A673 (cell line): ENCODE measurements around the gene CREB3L1. TPM values are rescaled to one million over a fixed set of nuclear protein-coding genes. Genes with fewer than 3 reads are reported as not detected.

Experiments
- BruUV-seq: library from RNA; stranded (reverse); fragments of 400-500 nt; replicated peaks from 2 replicates; lab custom pipeline; 2021; lab: Mats Ljungman, UMichigan
- CTCF ChIA-PET: fragments of 300-600 bp; sonication (Branson Sonifier 250); formaldehyde crosslinking; loops from one replicate; lab custom pipeline; 2022; ENCODE audit warnings: antibody characterized with exemption; lab: Charles Lee
- POLR2A ChIA-PET: fragments of 300-600 bp; sonication (Branson Sonifier 250); formaldehyde crosslinking; loops from one replicate; lab custom pipeline; 2022; ENCODE audit warnings: antibody characterized with exemption; ENCODE audit not compliant: low non-redundant PET; lab: Charles Lee
- DNase-seq: peaks from one replicate; pipeline ENCODE4 v3.0.0-alpha.2; 2015; ENCODE audit warnings: low spot score
- H3K27ac ChIP-seq: fragments of 200-600 bp; sonication (generic); 2 replicates; pipeline ENCODE4 v1.5.1; 2016; ENCODE audit warnings: mixed run types, low read depth, mild to moderate bottlenecking, mixed read lengths, antibody characterized with exemption, low read length; ENCODE audit not compliant: poor library complexity, severe bottlenecking
- H3K27me3 ChIP-seq: fragments of 200-600 bp; sonication (generic); replicated peaks from 2 replicates; pipeline ENCODE4 v1.6.1; 2017; ENCODE audit warnings: mixed run types, low read depth, mild to moderate bottlenecking, mixed read lengths, antibody characterized with exemption, low read length; ENCODE audit not compliant: insufficient read depth, poor library complexity
- H3K36me3 ChIP-seq: fragments of 200-600 bp; sonication (generic); 2 replicates; pipeline ENCODE4 v1.6.1; 2016; ENCODE audit warnings: mixed run types, mild to moderate bottlenecking, mixed read lengths, antibody characterized with exemption, low read length; ENCODE audit not compliant: insufficient read depth, poor library complexity, severe bottlenecking
- H3K4me1 ChIP-seq: fragments of 200-600 bp; sonication (generic); 2 replicates; pipeline ENCODE4 v1.6.1; 2017; ENCODE audit warnings: mixed run types, mild to moderate bottlenecking, mixed read lengths, antibody characterized with exemption, low read length; ENCODE audit not compliant: insufficient read depth, poor library complexity, severe bottlenecking
- H3K4me3 ChIP-seq: fragments of 200-600 bp; sonication (generic); 2 replicates; pipeline ENCODE4 v1.5.1; 2016; ENCODE audit warnings: low read depth, mixed run types, mild to moderate bottlenecking, mixed read lengths, low read length; ENCODE audit not compliant: poor library complexity, severe bottlenecking
- H3K9me3 ChIP-seq: fragments of 200-600 bp; sonication (generic); 2 replicates; pipeline ENCODE4 v1.6.1; 2016; ENCODE audit warnings: mixed run types, low read depth, mild to moderate bottlenecking, mixed read lengths, antibody characterized with exemption, low read length; ENCODE audit not compliant: poor library complexity, severe bottlenecking
- EZH2 ChIP-seq: fragments of 200-600 bp; sonication (generic); IDR thresholded peaks from 2 replicates; pipeline ENCODE4 v1.6.1; 2017; ENCODE audit warnings: borderline replicate concordance, low read depth, mild to moderate bottlenecking, mixed read lengths, antibody characterized with exemption, low read length; ENCODE audit not compliant: poor library complexity, severe bottlenecking
- intact Hi-C: fragments of 100-400 bp; cut with micrococcal nuclease; formaldehyde crosslinking; loops from one replicate; pipeline ENCODE4 v1.10.0; 2022; ENCODE audit not compliant: unreplicated experiment
- total RNA-seq: library from RNA; stranded (reverse); gene quantifications from 2 replicates; pipeline ENCODE4 v1.2.3, GENCODE V29; 2021
- TF ChIP-seq, protein P1 (sequence below): fragments of 300-800, 200-600 bp; sonication (generic); conservative IDR thresholded peaks from 2 replicates; pipeline ENCODE4 v1.5.1; 2017; ENCODE audit warnings: low read depth, mild to moderate bottlenecking, antibody characterized with exemption, low read length, moderate library complexity, mixed read lengths

Gene CREB3L1
- total RNA-seq, 1 experiment from 2014 or later = 3.5 TPM

- no peaks in the 10 kb centered on the region for H3K9me3 ChIP-seq
- no peaks in the 10 kb centered on the region for H3K27me3 ChIP-seq
- no peak for TF ChIP-seq EZH2
- TF ChIP-seq, protein P1, sequence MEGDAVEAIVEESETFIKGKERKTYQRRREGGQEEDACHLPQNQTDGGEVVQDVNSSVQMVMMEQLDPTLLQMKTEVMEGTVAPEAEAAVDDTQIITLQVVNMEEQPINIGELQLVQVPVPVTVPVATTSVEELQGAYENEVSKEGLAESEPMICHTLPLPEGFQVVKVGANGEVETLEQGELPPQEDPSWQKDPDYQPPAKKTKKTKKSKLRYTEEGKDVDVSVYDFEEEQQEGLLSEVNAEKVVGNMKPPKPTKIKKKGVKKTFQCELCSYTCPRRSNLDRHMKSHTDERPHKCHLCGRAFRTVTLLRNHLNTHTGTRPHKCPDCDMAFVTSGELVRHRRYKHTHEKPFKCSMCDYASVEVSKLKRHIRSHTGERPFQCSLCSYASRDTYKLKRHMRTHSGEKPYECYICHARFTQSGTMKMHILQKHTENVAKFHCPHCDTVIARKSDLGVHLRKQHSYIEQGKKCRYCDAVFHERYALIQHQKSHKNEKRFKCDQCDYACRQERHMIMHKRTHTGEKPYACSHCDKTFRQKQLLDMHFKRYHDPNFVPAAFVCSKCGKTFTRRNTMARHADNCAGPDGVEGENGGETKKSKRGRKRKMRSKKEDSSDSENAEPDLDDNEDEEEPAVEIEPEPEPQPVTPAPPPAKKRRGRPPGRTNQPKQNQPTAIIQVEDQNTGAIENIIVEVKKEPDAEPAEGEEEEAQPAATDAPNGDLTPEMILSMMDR = peak; percentile 100
- ChIA-PET POLR2A (interaction anchor here (0.5 to 1.4 kb wide), 2 partner anchors 72 to 77 kb away, joined by 3 to 5 read pairs; no protein-coding TSS in a partner anchor), CTCF (interaction anchor here (0.6 to 12.8 kb wide), 19 partner anchors 12 to 543 kb away, joined by 3 to 205 read pairs (median 4); partner anchors contain the start of genes CREB3L1 and DGKZ)
- no peak overlapping the region for H3K4me3 ChIP-seq
- H3K27ac ChIP-seq = no peak overlapping the region
- H3K36me3 ChIP-seq = no peaks in the 10 kb centered on the region
- DNase-seq = peak; percentile 99
- no TSS peak for BruUV-seq
- H3K4me1 ChIP-seq = no peaks in the 10 kb centered on the region
- intact Hi-C loops = loop anchor here (1.0 to 10.0 kb wide), 3 partner anchors 76 to 430 kb away; partner anchors contain the start of genes MAPK8IP1 and PHF21A
Observed at GRCh38 chr11:46315033-46315738, 37.7 kb downstream of the CREB3L1 start.

GRCh38 chr11:46315783-46316563 is 38.5 kb downstream of the CREB3L1 start:
- ChIA-PET POLR2A (no interaction called here), CTCF (interaction anchor here (0.6 to 12.8 kb wide), 4 partner anchors 57 to 544 kb away, joined by 3 to 205 read pairs (median 4); no protein-coding TSS in a partner anchor)
- BruUV-seq = no TSS peak
- Histone ChIP-seq H3K4me3 (no peak overlapping the region), H3K9me3 (no peaks in the 10 kb centered on the region), H3K27ac (no peak overlapping the region), H3K4me1 (no peaks in the 10 kb centered on the region), H3K36me3 (no peaks in the 10 kb centered on the region), H3K27me3 (no peaks in the 10 kb centered on the region)
- intact Hi-C loops = loop anchor here (1.0 to 10.0 kb wide), 3 partner anchors 77 to 431 kb away; partner anchors contain the start of genes MAPK8IP1 and PHF21A
- DNase-seq = no peak
- no peak for TF ChIP-seq EZH2
- TF ChIP-seq, protein P1 = no peak

GRCh38 chr11:46319074-46319453 is 41.6 kb downstream of the CREB3L1 start:
- Histone ChIP-seq H3K27me3 (no peaks in the 10 kb centered on the region), H3K9me3 (no peaks in the 10 kb centered on the region), H3K4me1 (no peaks in the 10 kb centered on the region), H3K36me3 (no peaks in the 10 kb centered on the region), H3K4me3 (no peak overlapping the region), H3K27ac (no peak overlapping the region)
- POLR2A ChIA-PET = interaction anchor here (0.6 kb wide), 1 partner anchor 76 kb away, joined by 3 read pairs; no protein-coding TSS in a partner anchor
- intact Hi-C loops = loop anchor here (5.0 to 10.0 kb wide), 2 partner anchors 197 to 434 kb away; partner anchors contain the start of genes MAPK8IP1 and PHF21A
- TF ChIP-seq EZH2 = no peak
- TF ChIP-seq, protein P1 = no peak
- no peak for DNase-seq
- CTCF ChIA-PET = interaction anchor here (0.5 to 12.8 kb wide), 2 partner anchors 70 to 79 kb away, joined by 5 to 205 read pairs; no protein-coding TSS in a partner anchor
- BruUV-seq = no TSS peak
